ENCODE data around the gene NKX3-2.

DNA sequence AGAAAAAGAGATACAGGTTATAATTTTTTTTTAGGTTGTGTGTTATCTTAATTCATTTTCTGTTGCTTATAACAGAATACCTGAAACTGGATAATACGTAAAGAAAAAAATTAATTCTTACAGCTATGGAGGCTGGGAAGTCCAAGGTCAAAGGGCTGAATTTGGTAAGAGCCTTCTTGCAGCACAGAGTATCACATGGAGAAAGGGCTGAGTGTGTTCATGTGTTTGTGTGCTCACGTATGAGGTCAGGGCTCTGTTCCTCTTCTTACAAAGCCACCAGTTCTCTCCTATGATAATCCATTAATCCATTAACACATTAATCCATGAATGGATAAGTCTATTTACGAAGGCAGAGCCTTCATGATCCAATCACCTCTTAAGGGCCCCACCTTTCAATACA, 51.6 kb downstream of the NKX3-2 start:
- no peak for TF ChIP-seq EZH2 (IDR thresholded peaks at IDR 0.05)
- TF ChIP-seq, protein P1, sequence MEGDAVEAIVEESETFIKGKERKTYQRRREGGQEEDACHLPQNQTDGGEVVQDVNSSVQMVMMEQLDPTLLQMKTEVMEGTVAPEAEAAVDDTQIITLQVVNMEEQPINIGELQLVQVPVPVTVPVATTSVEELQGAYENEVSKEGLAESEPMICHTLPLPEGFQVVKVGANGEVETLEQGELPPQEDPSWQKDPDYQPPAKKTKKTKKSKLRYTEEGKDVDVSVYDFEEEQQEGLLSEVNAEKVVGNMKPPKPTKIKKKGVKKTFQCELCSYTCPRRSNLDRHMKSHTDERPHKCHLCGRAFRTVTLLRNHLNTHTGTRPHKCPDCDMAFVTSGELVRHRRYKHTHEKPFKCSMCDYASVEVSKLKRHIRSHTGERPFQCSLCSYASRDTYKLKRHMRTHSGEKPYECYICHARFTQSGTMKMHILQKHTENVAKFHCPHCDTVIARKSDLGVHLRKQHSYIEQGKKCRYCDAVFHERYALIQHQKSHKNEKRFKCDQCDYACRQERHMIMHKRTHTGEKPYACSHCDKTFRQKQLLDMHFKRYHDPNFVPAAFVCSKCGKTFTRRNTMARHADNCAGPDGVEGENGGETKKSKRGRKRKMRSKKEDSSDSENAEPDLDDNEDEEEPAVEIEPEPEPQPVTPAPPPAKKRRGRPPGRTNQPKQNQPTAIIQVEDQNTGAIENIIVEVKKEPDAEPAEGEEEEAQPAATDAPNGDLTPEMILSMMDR (IDR thresholded peaks at IDR 0.05): no peak

Measured in neural progenitor cell (in vitro differentiated cells).